CD4-positive, alpha-beta T cell (primary cell): Measurements from ENCODE around the gene UHRF1. TPM values are rescaled to one million over a fixed set of nuclear protein-coding genes. Genes with fewer than 3 reads are reported as not detected.

ENCODE experiments used
- ATAC-seq: fragments of 200-7000 bp; cut with Tn5 transposase; one replicate; pipeline ENCODE4 v1.10.0; 2022; ENCODE audit warnings: mild to moderate bottlenecking; ENCODE audit not compliant: poor library complexity
- CTCF ChIA-PET: fragments of 350-600 bp; sonication (Branson Sonifier 250); formaldehyde crosslinking; loops from one replicate; lab custom pipeline; 2021; ENCODE audit warnings: antibody characterized with exemption, inconsistent platforms; lab: Charles Lee
- POLR2A ChIA-PET: fragments of 350-600 bp; sonication (Branson Sonifier 250); formaldehyde crosslinking; loops from one replicate; lab custom pipeline; 2021; ENCODE audit warnings: antibody characterized with exemption, inconsistent platforms; lab: Charles Lee
- DNase-seq, 14 experiments: peaks; one replicate each; pipeline ENCODE4 v3.0.0-alpha.2; 2013 to 2020; ENCODE audit warnings: mixed read lengths in 2 of 14
- H3K27ac ChIP-seq, 2 donors: one replicate each; pipeline versions ENCODE4 v1.5.1 to v1.7.0; 2013; ENCODE audit warnings: low read length in 2 of 2, low read depth in 1 of 2, mild to moderate bottlenecking in 1 of 2
- H3K27me3 ChIP-seq, 2 experiments: 1 replicate in 1 of 2; 2 replicates in 1 of 2; pipeline versions ENCODE4 v1.6.1 to v1.7.0; 2013; ENCODE audit warnings: low read length in 2 of 2, control low read depth in 1 of 2, mild to moderate bottlenecking in 1 of 2, moderate library complexity in 1 of 2; ENCODE audit not compliant: insufficient read depth in 2 of 2, control insufficient read depth in 1 of 2
- H3K36me3 ChIP-seq: one replicate; pipeline ENCODE4 v1.6.1; 2013; ENCODE audit warnings: low read length, control low read depth; ENCODE audit not compliant: insufficient read depth
- H3K4me1 ChIP-seq: one replicate; pipeline ENCODE4 v1.6.1; 2013; ENCODE audit warnings: low read length, control low read depth; ENCODE audit not compliant: insufficient read depth
- H3K4me3 ChIP-seq: one replicate; pipeline ENCODE4 v1.5.1; 2013; ENCODE audit warnings: mild to moderate bottlenecking, low read length, moderate library complexity
- H3K9me3 ChIP-seq, 2 experiments: 1 replicate in 1 of 2; 2 replicates in 1 of 2; pipeline versions ENCODE4 v1.6.1 to v1.7.0; 2013; ENCODE audit warnings: low read length in 2 of 2, mild to moderate bottlenecking in 2 of 2, control low read depth in 1 of 2, moderate library complexity in 1 of 2; ENCODE audit not compliant: control insufficient read depth in 1 of 2, insufficient read depth in 1 of 2
- H3K27ac Mint-ChIP-seq: one replicate; pipeline ENCODE4 v1.8.0; 2020; ENCODE audit warnings: mixed read lengths
- H3K27me3 Mint-ChIP-seq: one replicate; pipeline ENCODE4 v1.8.0; 2021; ENCODE audit warnings: mixed read lengths
- H3K36me3 Mint-ChIP-seq: one replicate; pipeline ENCODE4 v1.8.0; 2021; ENCODE audit warnings: low read depth, mixed read lengths
- H3K4me1 Mint-ChIP-seq: one replicate; pipeline ENCODE4 v1.8.0; 2021; ENCODE audit warnings: low read depth, mixed read lengths
- H3K4me3 Mint-ChIP-seq: one replicate; pipeline ENCODE4 v1.8.0; 2020; ENCODE audit warnings: mild to moderate bottlenecking, mixed read lengths
- H3K9me3 Mint-ChIP-seq: one replicate; pipeline ENCODE4 v1.8.0; 2020; ENCODE audit warnings: mixed read lengths
- intact Hi-C, 2 experiments: fragments of 100-400 bp; cut with DNase I in 1 of 2; cut with micrococcal nuclease in 1 of 2; formaldehyde crosslinking; loops; one replicate each; pipeline versions ENCODE4 v1.15.1 to v1.9.0; 2023 to 2025; cut with DNase I, micrococcal nuclease
- total RNA-seq, 174 experiments: library from RNA in 2 of 174; stranded (reverse) in 2 of 174; gene quantifications; one replicate each; pipeline ENCODE4 v1.2.3 and lab custom pipeline; 2021 to 2026
- TF ChIP-seq, protein P1 (sequence below): fragments of 200-600 bp; IDR thresholded peaks from one replicate; pipeline ENCODE4 v1.8.0; 2022; ENCODE audit warnings: antibody characterized with exemption, mild to moderate bottlenecking

UHRF1 gene
- total RNA-seq, 2 experiments from 2014 or later: 0.16 to 0.20 TPM

DNA sequence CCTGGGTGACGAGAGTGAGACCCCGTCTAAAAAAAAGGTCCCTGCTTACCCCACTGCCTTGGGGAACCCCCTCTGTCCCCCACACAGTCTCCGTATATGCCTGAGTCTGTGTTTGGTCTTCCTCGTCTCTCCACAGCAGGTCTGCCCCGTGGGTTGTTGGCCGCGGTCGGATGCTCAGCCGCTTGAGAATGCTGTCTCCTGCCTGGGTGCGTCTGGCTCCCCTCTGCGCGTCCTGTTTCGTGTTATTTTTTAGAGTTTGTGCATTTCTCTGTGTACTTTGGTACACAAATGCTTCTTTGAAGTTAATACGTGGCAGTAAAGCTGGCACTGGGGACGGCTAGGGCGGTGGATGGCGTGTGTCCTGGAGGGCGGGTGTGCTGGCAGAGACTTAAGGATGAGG is 94.5 kb downstream of the UHRF1 start:
- Histone ChIP-seq H3K36me3 (peaks cover 8% of the 10 kb centered on the region), H3K27me3 (no peaks in the 10 kb centered on the region), H3K27ac (no peak overlapping the region), H3K9me3 (peaks cover 0 to 7% of the 10 kb centered on the region in 2 experiments), H3K4me1 (peaks cover 4% of the 10 kb centered on the region), H3K4me3 (no peak overlapping the region)
- Mint-ChIP-seq H3K4me3 (no peak overlapping the region), H3K9me3 (no peaks in the 10 kb centered on the region), H3K4me1 (peaks cover 19% of the 10 kb centered on the region), H3K27me3 (no peaks in the 10 kb centered on the region), H3K36me3 (peaks cover 24% of the 10 kb centered on the region), H3K27ac (no peak overlapping the region)
- ChIA-PET POLR2A (no interaction called here), CTCF (no interaction called here)
- ATAC-seq: no peak
- DNase-seq: no peak
- intact Hi-C loops: no loop called here
- TF ChIP-seq, protein P1, sequence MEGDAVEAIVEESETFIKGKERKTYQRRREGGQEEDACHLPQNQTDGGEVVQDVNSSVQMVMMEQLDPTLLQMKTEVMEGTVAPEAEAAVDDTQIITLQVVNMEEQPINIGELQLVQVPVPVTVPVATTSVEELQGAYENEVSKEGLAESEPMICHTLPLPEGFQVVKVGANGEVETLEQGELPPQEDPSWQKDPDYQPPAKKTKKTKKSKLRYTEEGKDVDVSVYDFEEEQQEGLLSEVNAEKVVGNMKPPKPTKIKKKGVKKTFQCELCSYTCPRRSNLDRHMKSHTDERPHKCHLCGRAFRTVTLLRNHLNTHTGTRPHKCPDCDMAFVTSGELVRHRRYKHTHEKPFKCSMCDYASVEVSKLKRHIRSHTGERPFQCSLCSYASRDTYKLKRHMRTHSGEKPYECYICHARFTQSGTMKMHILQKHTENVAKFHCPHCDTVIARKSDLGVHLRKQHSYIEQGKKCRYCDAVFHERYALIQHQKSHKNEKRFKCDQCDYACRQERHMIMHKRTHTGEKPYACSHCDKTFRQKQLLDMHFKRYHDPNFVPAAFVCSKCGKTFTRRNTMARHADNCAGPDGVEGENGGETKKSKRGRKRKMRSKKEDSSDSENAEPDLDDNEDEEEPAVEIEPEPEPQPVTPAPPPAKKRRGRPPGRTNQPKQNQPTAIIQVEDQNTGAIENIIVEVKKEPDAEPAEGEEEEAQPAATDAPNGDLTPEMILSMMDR: no peak

GRCh38 chr19:5005096-5005495 is 95.8 kb downstream of the UHRF1 start:
- Mint-ChIP-seq H3K27ac (no peak overlapping the region), H3K4me1 (peaks cover 19% of the 10 kb centered on the region), H3K27me3 (no peaks in the 10 kb centered on the region), H3K36me3 (peaks cover 19% of the 10 kb centered on the region), H3K4me3 (no peak overlapping the region), H3K9me3 (no peaks in the 10 kb centered on the region)
- ChIA-PET CTCF (interaction anchor here (1.0 kb wide), 1 partner anchor 26 kb away, joined by 3 read pairs; no protein-coding TSS in a partner anchor), POLR2A (no interaction called here)
- Histone ChIP-seq H3K27me3 (no peaks in the 10 kb centered on the region), H3K27ac (no peak overlapping the region), H3K4me1 (peaks cover 4% of the 10 kb centered on the region), H3K9me3 (peaks cover 0 to 7% of the 10 kb centered on the region in 2 experiments), H3K4me3 (no peak overlapping the region), H3K36me3 (peaks cover 8% of the 10 kb centered on the region)
- ATAC-seq (no peak), DNase-seq (no peak)
- intact Hi-C loops: no loop called here
- TF ChIP-seq, protein P1: no peak

DNA sequence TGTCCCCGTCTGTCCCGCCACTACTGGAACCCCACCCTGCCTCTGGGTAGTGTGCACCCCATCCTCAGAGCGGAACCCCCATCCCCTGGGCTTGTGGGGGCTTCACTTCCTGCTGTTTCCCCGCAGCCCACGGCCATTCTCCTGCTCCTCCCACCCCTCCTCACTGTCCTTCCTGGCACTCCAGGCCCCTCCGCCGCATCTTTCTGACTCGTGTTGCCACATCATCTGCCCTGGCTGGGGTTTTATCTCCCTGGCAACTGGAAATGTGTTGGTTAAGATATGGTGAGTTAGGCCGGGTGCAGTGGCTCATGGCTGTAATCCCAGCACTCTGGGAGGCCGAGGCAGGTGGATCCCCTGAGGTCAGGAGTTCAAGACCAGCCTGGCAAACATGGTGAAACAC is 96.9 kb downstream of the UHRF1 start:
- ChIA-PET POLR2A (interaction anchor here (0.7 kb wide), 1 partner anchor 10 kb away, joined by 3 read pairs; no protein-coding TSS in a partner anchor), CTCF (no interaction called here)
- Histone ChIP-seq H3K36me3 (peaks cover 8% of the 10 kb centered on the region), H3K4me1 (peaks cover 2% of the 10 kb centered on the region), H3K27me3 (no peaks in the 10 kb centered on the region), H3K4me3 (no peak overlapping the region), H3K27ac (no peak overlapping the region), H3K9me3 (peaks cover 0 to 7% of the 10 kb centered on the region in 2 experiments)
- no peaks in the 10 kb centered on the region for H3K27me3 Mint-ChIP-seq
- peaks cover 14% of the 10 kb centered on the region for H3K4me1 Mint-ChIP-seq
- no peak overlapping the region for H3K27ac Mint-ChIP-seq
- TF ChIP-seq, protein P1: no peak
- H3K9me3 Mint-ChIP-seq: no peaks in the 10 kb centered on the region
- ATAC-seq (no peak), DNase-seq (no peak)
- H3K36me3 Mint-ChIP-seq: peaks cover 23% of the 10 kb centered on the region
- H3K4me3 Mint-ChIP-seq: no peak overlapping the region
- intact Hi-C loops: no loop called here
